SU-DHL-6 (cell line): ENCODE results near the gene JAKMIP1.

Experiments
- CTCF ChIP-seq: fragments of 200-600 bp; sonication (generic); IDR thresholded peaks from one replicate; pipeline ENCODE4 v1.5.1; 2017; ENCODE audit warnings: antibody characterized with exemption, mild to moderate bottlenecking, low read length, moderate library complexity; ENCODE audit not compliant: insufficient read depth, poor library complexity, severe bottlenecking
- EZH2phosphoT487 ChIP-seq: fragments of 200-600 bp; sonication (generic), shearing (Covaris generic); conservative IDR thresholded peaks from 2 replicates; pipeline ENCODE4 v1.6.1; 2018; ENCODE audit warnings: mild to moderate bottlenecking, antibody characterized with exemption, low read length, moderate library complexity, mixed read lengths

GRCh38 chr4:6192245-6192644 lies 8.1 kb downstream of the JAKMIP1 start:
- TF ChIP-seq CTCF: no peak
- no peak for TF ChIP-seq EZH2phosphoT487
